Mammary epithelial cell (primary cell): ENCODE data around the gene SLC49A4.

Source experiments
- EZH2 ChIP-seq: IDR thresholded peaks from 2 replicates; pipeline ENCODE4 v1.6.1; 2012; ENCODE audit warnings: low read length, inconsistent platforms, borderline replicate concordance
- TF ChIP-seq, protein P1 (sequence below), 2 donors: IDR thresholded peaks in 1 of 2; conservative IDR thresholded peaks in 1 of 2; 2 replicates each; pipeline ENCODE4 v1.5.1; 2011 to 2012; ENCODE audit warnings: inconsistent platforms in 2 of 2, low read length in 2 of 2, mild to moderate bottlenecking in 2 of 2, control low read depth in 1 of 2, low read depth in 1 of 2; ENCODE audit not compliant: insufficient read depth in 1 of 2; ENCODE audit errors: extremely low read depth in 1 of 2

DNA sequence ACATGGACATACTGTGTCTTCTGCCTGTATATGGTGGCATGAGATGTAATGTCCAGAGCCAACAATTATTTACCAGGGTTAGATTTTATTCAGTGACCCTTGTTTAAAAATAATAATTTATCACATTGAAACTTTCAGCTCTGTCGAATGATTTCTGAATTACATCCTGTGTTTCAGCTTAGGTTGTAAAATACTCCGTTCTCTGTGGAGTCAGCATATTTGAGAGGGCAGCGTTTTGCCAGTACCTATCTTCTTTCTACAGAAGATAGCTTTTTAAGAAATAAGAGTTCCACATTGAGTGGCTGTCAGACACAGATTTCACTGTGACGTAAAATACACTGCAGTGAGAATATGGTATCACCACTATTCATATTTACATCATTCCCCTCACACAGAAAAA, 85.3 kb downstream of the SLC49A4 start:
- TF ChIP-seq, protein P1, sequence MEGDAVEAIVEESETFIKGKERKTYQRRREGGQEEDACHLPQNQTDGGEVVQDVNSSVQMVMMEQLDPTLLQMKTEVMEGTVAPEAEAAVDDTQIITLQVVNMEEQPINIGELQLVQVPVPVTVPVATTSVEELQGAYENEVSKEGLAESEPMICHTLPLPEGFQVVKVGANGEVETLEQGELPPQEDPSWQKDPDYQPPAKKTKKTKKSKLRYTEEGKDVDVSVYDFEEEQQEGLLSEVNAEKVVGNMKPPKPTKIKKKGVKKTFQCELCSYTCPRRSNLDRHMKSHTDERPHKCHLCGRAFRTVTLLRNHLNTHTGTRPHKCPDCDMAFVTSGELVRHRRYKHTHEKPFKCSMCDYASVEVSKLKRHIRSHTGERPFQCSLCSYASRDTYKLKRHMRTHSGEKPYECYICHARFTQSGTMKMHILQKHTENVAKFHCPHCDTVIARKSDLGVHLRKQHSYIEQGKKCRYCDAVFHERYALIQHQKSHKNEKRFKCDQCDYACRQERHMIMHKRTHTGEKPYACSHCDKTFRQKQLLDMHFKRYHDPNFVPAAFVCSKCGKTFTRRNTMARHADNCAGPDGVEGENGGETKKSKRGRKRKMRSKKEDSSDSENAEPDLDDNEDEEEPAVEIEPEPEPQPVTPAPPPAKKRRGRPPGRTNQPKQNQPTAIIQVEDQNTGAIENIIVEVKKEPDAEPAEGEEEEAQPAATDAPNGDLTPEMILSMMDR (conservative IDR thresholded peaks at IDR 0.05 in 1 of 2, IDR thresholded peaks at IDR 0.05 in 1 of 2; ENCODE audit: extremely low read depth in 1 of 2, insufficient read depth in 1 of 2, low read depth in 1 of 2, low read length in 2 of 2), result no peak
- no peak for TF ChIP-seq EZH2
